WERI-Rb-1 (cell line): Measurements from ENCODE around the gene PARP12.

ENCODE experiments used
- DNase-seq: peaks from one replicate; pipeline ENCODE4 v3.0.0-alpha.2; 2020
- H3K27ac ChIP-seq: fragments of 250-450 bp; sonication (Bioruptor Pico); 2 replicates; pipeline ENCODE4 v1.5.1; 2020; ENCODE audit warnings: mild to moderate bottlenecking, moderate library complexity
- H3K27me3 ChIP-seq: fragments of 250-450 bp; sonication (Bioruptor Pico); 2 replicates; pipeline ENCODE4 v1.5.1; 2021; ENCODE audit warnings: mild to moderate bottlenecking, low read depth, moderate library complexity; ENCODE audit not compliant: insufficient read depth, severe bottlenecking
- H3K36me3 ChIP-seq: fragments of 250-450 bp; sonication (Bioruptor Pico); 2 replicates; pipeline ENCODE4 v1.5.1; 2020; ENCODE audit warnings: mild to moderate bottlenecking, moderate library complexity
- H3K4me3 ChIP-seq: 2 replicates; pipeline ENCODE4 v1.5.1; 2011; ENCODE audit warnings: low read depth, mild to moderate bottlenecking, control low read depth, low read length
- H3K9me3 ChIP-seq: fragments of 250-450 bp; sonication (Bioruptor Pico); 2 replicates; pipeline ENCODE4 v1.5.1; 2021; ENCODE audit warnings: mild to moderate bottlenecking, moderate library complexity; ENCODE audit not compliant: severe bottlenecking
- TF ChIP-seq, protein P1 (sequence below): IDR thresholded peaks from 2 replicates; pipeline ENCODE4 v1.5.1; 2011; ENCODE audit warnings: low read depth, mild to moderate bottlenecking, control low read depth, inconsistent platforms, low read length

PARP12 gene

DNA sequence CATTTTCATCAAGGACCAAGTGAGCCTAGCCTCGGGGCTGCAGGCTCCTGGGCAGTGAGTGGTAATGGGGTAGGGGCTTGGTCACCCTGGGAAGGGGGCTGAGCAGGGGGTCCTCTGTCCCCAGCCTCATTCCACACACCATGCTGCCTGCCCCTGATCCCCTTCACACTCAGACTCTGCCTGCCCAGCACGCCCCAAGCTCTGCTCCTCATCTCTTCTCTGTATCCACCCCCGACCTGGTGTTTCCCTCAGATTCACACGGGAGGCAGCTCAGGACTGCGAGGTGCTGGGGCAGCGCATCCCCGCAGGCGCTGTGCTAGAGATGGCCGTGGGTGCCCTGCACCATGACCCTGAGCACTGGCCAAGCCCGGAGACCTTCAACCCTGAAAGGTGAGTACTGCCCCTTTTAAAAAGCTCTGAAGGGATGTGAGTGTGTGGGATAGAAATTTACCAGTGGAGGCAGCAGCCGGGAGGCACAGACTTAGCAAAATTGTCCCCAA lies 47.2 kb downstream of the PARP12 start:
- no peaks in the 10 kb centered on the region for H3K36me3 ChIP-seq
- DNase-seq: no peak
- TF ChIP-seq, protein P1, sequence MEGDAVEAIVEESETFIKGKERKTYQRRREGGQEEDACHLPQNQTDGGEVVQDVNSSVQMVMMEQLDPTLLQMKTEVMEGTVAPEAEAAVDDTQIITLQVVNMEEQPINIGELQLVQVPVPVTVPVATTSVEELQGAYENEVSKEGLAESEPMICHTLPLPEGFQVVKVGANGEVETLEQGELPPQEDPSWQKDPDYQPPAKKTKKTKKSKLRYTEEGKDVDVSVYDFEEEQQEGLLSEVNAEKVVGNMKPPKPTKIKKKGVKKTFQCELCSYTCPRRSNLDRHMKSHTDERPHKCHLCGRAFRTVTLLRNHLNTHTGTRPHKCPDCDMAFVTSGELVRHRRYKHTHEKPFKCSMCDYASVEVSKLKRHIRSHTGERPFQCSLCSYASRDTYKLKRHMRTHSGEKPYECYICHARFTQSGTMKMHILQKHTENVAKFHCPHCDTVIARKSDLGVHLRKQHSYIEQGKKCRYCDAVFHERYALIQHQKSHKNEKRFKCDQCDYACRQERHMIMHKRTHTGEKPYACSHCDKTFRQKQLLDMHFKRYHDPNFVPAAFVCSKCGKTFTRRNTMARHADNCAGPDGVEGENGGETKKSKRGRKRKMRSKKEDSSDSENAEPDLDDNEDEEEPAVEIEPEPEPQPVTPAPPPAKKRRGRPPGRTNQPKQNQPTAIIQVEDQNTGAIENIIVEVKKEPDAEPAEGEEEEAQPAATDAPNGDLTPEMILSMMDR: no peak
- no peak overlapping the region for H3K27ac ChIP-seq
- H3K9me3 ChIP-seq: no peaks in the 10 kb centered on the region
- H3K27me3 ChIP-seq: no peaks in the 10 kb centered on the region
- no peak overlapping the region for H3K4me3 ChIP-seq

DNA sequence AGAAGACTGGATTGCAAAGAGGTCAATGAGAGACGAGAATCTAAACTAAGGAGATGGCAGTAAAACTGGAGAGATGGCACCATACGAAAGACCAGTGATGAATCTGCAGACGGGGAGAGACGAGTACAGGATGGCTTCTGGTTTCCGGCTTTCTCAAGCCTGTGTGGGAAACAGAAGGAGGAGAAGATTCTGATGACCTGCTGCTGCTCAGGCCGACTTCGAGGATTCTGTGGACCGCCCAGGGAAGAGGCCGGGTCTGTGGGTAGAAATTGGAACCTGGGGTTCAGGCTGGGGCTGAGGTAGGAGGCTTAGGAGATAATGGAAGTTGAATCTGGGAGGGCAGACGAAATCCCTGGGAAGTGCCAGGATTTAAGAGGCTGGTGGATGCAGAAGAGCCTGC lies 48.6 kb downstream of the PARP12 start:
- Histone ChIP-seq H3K27ac (no peak overlapping the region), H3K36me3 (no peaks in the 10 kb centered on the region), H3K9me3 (no peaks in the 10 kb centered on the region), H3K27me3 (no peaks in the 10 kb centered on the region), H3K4me3 (no peak overlapping the region)
- no peak for DNase-seq
- TF ChIP-seq, protein P1: no peak

DNA sequence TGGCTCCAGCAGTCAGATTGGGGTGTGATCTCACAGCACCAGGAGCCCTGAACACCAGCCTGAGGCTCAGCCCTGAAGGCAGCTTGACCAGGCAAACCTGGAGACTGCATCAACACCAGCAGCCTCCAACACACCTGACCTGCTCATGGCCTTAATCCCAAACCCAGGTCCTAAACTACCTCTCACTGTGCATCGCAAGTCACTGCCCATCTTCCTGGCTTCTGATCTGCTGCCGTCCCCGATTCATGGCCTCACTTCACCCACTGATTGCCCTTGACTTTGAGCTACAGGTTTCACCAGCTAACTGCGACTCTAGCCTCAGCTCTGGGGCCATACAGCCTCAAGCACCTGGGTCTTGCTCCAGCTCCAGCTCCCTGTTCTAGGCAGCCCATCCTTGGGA lies 49.1 kb downstream of the PARP12 start:
- Histone ChIP-seq H3K9me3 (no peaks in the 10 kb centered on the region), H3K27me3 (no peaks in the 10 kb centered on the region), H3K4me3 (no peak overlapping the region), H3K36me3 (no peaks in the 10 kb centered on the region), H3K27ac (no peak overlapping the region)
- TF ChIP-seq, protein P1: no peak
- no peak for DNase-seq

DNA sequence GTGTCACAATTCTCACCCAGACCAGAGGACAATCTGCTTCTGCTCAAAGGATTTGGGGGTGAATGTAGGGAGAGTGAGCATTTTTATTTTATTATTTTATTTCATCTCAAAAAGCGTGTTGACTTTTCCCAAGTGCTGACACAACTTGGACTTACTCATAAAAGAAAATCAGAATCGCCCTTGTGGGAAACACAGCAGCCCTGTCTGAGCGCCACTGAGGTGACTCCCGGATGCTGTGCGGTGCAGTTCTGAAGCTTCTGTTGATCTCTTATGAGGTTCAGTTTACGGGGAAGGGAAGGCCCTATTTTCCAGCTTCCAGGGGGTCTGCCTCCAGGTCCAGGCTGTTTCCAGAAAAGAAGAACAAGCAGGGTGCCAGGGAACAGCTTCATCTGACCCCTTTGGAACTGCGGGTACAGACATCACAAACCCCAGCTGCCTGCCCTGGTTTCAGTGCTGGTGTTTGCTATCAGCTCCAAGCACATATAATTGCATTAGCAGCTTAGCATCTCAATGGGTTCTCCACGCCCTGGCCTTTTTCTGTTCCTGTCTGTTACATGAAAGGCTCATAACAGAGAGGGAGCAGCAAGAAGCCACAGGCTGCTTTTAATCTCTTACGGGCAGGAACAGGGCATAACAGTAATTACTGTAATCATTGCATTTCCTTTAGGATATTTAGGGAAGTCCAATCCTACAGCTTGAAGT lies 52.4 kb downstream of the PARP12 start:
- H3K4me3 ChIP-seq: no peak overlapping the region
- H3K36me3 ChIP-seq: no peaks in the 10 kb centered on the region
- H3K9me3 ChIP-seq: no peaks in the 10 kb centered on the region
- no peak overlapping the region for H3K27ac ChIP-seq
- TF ChIP-seq, protein P1: no peak
- peak; percentile 54 for DNase-seq
- no peaks in the 10 kb centered on the region for H3K27me3 ChIP-seq

GRCh38 chr7:140009735-140010134 lies 53.0 kb downstream of the PARP12 start:
- Histone ChIP-seq H3K4me3 (no peak overlapping the region), H3K27me3 (no peaks in the 10 kb centered on the region), H3K36me3 (no peaks in the 10 kb centered on the region), H3K9me3 (no peaks in the 10 kb centered on the region), H3K27ac (no peak overlapping the region)
- DNase-seq: no peak
- TF ChIP-seq, protein P1: no peak
